LNCaP clone FGC (cell line): ENCODE measurements around the gene EEFSEC.

Experiments
- DNase-seq: peaks from one replicate; pipeline ENCODE4 v3.0.0-alpha.2; 2011; ENCODE audit warnings: low read depth
- H3K4me3 ChIP-seq: 2 replicates; pipeline ENCODE4 v1.5.1; 2011; ENCODE audit warnings: mild to moderate bottlenecking, low read depth, low read length, control low read depth
- CTCF ChIP-seq: IDR thresholded peaks from 2 replicates; pipeline ENCODE4 v1.5.1; 2012; ENCODE audit warnings: mild to moderate bottlenecking; ENCODE audit not compliant: control insufficient read depth, insufficient read depth; ENCODE audit errors: extremely low read depth

Gene EEFSEC

GRCh38 chr3:128369121-128369703 is 215.9 kb downstream of the EEFSEC start:
- TF ChIP-seq CTCF, result no peak
- DNase-seq, result no peak
- no peak overlapping the region for H3K4me3 ChIP-seq

- no peak overlapping the region for H3K4me3 ChIP-seq
- no peak for DNase-seq
- TF ChIP-seq CTCF, result 0 out of 2 replicates have a peak, but pooled peaks have one; percentile 12
These were observed 216.8 kb downstream of the EEFSEC start for GRCh38 chr3:128369881-128370642.

- H3K4me3 ChIP-seq, result no peak overlapping the region
- DNase-seq, result no peak
- TF ChIP-seq CTCF, result no peak
These were observed 219.0 kb downstream of the EEFSEC start for GRCh38 chr3:128372281-128372680.

- no peak for TF ChIP-seq CTCF
- H3K4me3 ChIP-seq, result no peak overlapping the region
- DNase-seq, result no peak
These were observed 219.6 kb downstream of the EEFSEC start for GRCh38 chr3:128372707-128373533.

GRCh38 chr3:128374746-128375445 is 221.6 kb downstream of the EEFSEC start:
- TF ChIP-seq CTCF, result no peak
- DNase-seq, result no peak
- no peak overlapping the region for H3K4me3 ChIP-seq

GRCh38 chr3:128376516-128376915 is 223.2 kb downstream of the EEFSEC start:
- no peak overlapping the region for H3K4me3 ChIP-seq
- no peak for DNase-seq
- TF ChIP-seq CTCF, result no peak
